T47D (cell line): ENCODE data around the gene IL17RC.
A peak's percentile ranks its signal among the peaks of the same experiment; 100 is the strongest.
"Not testable (repeated sequence)": the region's sequence is repeated elsewhere in the genome, so short reads cannot be mapped to it uniquely, and the experiment has no call there.

Experiments
- DNase-seq, 2 experiments: peaks; one replicate each; pipeline versions ENCODE4 v3.0.0 to v3.0.0-alpha.2; 2011 to 2012; ENCODE audit warnings: low read depth in 1 of 2, low spot score in 1 of 2
- JUND ChIP-seq: IDR thresholded peaks from 2 replicates; pipeline ENCODE4 v1.6.1; 2012; ENCODE audit warnings: low read depth
- in situ Hi-C: cut with HindIII; loops from 2 replicates; pipeline ENCODE4 v1.10.0; 2016; ENCODE audit warnings: low sequenced_read_pairs, low pct_unique_long_range_greater_than_20kb

Gene IL17RC, protein sequence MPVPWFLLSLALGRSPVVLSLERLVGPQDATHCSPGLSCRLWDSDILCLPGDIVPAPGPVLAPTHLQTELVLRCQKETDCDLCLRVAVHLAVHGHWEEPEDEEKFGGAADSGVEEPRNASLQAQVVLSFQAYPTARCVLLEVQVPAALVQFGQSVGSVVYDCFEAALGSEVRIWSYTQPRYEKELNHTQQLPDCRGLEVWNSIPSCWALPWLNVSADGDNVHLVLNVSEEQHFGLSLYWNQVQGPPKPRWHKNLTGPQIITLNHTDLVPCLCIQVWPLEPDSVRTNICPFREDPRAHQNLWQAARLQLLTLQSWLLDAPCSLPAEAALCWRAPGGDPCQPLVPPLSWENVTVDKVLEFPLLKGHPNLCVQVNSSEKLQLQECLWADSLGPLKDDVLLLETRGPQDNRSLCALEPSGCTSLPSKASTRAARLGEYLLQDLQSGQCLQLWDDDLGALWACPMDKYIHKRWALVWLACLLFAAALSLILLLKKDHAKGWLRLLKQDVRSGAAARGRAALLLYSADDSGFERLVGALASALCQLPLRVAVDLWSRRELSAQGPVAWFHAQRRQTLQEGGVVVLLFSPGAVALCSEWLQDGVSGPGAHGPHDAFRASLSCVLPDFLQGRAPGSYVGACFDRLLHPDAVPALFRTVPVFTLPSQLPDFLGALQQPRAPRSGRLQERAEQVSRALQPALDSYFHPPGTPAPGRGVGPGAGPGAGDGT

DNA sequence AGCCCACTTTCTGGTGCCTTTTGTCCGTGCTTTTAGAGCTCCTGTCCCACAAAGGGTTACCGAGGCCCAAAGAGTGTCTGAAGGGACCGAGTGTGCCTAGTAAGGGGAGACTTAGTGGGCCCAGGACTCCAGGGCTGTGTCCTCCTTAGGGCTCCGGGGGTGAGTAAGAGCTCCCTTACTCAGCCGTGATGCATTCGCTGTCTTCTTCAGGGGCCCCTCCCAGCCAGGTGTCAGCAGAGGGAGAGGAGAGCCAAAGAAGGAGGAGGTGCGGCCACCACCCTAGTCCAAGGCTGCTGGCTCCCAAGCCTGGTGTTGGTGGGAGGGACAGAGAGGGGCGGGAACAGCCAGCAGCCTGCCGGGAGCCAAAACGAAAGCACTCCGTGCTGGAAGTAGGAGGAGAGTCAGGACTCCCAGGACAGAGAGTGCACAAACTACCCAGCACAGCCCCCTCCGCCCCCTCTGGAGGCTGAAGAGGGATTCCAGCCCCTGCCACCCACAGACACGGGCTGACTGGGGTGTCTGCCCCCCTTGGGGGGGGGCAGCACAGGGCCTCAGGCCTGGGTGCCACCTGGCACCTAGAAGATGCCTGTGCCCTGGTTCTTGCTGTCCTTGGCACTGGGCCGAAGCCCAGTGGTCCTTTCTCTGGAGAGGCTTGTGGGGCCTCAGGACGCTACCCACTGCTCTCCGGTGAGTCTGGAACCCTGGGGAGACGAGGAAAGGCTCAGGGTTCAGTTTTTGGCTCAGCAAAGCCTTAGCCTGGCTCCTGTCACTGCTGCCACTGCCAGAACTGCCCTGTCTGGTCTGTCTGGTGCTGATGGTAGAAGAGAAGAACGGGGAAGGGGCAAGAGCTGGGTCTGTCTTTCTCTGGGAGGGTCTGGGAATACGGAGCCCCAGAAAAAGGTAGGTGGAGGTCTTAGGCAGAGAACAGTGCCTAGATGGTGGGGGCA, at the start of gene IL17RC:
Gene IL17RC (plus strand): TSS at position 365 of the 947 bp plus-strand sequence. CDS start 218 bp downstream, at position 583.
- in situ Hi-C loops: no loop called here
- DNase-seq: peak; percentile 78 to 95

DNA sequence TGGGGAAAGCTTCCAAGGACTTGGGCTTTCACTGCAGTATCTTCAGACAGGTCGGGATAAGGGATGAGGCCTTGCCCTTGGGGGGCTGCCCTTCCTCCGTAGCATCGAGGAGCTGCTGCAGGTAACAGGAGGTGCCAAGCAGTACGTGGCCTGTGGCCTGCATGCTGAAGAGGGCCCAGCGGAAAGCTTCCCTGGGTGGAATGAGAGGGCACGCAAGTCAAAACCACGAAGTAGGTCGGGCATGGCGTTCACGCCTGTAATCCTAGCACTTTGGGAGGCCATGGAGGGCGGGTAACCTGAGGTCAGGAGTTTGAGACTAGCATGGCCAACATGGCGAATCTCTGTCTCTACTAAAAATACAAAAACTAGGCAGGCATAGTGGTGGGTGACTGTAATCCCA, 49.8 kb upstream of the IL17RC start:
- no peak for TF ChIP-seq JUND
- in situ Hi-C loops: no loop called here
- no peak for DNase-seq

More for the DNA sequence above, at the start of gene IL17RC:
- no peak for TF ChIP-seq JUND

DNA sequence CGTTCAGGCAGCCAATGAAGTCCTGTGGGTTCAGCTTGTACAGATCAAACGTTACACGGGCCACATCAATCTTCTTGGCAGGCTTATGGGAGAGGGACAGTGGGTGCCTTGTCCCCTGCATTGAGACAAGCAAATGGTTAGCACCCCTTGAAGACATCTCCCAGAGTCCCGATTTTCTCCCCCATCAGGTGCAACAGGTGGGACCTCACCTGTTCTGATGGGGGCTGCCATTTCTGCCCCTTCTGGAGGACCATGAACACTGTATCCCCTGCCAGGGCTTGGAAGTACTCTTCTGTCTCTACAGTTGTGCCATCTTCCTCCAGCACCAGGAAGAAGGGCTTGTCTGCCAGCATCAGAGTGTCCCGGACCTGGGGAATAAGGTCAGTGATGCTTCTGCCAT, 46.9 kb upstream of the IL17RC start:
- TF ChIP-seq JUND: no peak
- no peak for DNase-seq
- in situ Hi-C loops: no loop called here

DNA sequence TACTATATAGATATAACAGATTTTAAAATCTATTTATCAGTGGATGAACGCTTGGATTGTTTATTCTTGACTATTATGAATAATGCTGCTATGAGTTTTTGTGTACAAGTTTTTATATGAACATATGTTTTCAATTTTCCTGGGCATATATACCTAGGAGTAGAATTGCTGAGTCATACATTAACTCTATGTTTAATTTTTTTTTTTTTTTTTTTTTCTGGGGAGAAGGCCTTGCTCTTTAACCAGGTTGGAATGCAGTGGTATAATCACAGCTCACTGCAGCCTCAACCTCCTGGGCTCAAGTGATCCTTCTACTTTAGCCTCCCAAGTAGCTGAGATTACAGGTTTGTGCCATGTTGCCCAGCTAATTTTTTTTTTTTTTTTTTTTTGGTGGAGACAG, 45.9 kb upstream of the IL17RC start:
- DNase-seq: no peak
- in situ Hi-C loops: no loop called here
- no peak for TF ChIP-seq JUND

DNA sequence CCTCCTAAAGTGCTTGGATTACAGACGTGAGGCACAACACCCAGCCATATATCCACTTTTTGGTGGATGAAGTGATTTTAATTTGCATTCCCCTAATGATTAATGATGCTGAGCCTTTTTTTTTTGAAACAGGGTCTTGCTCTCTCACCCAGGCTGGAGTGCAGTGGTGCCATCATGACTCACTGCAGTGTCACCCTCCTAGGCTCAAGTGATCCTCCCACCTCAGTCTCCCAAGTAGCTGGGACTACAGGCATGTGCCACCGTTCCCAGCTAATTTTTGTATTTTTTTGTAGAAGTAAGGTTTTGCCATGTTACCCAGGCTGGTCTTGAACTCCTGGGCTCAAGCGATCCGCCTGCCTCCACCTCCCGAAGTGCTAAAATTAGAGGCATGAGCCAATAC, 44.8 kb upstream of the IL17RC start:
- in situ Hi-C loops: not testable (repeated sequence)

DNA sequence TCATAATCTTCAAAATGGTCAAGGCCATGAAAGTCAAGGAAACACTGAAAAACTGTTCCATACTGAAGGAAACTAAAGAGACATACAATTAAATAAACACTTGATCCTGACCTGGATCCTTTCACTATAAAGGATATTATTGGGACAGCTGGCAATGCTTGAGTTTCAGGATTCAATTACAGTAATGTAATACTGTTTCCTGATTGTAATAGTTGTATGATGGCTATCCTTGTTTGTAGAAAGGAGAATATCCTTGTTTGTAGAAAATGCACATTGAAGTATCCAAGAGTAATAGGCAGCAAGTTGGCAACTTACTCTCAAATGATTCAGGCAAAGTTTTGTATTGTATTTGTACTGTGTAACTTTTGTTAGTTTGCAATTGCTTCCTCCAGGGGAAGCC, 41.5 kb upstream of the IL17RC start:
- DNase-seq: no peak
- TF ChIP-seq JUND: no peak
- in situ Hi-C loops: no loop called here

More for the DNA sequence above, 44.8 kb upstream of the IL17RC start:
- DNase-seq: not testable (repeated sequence)

DNA sequence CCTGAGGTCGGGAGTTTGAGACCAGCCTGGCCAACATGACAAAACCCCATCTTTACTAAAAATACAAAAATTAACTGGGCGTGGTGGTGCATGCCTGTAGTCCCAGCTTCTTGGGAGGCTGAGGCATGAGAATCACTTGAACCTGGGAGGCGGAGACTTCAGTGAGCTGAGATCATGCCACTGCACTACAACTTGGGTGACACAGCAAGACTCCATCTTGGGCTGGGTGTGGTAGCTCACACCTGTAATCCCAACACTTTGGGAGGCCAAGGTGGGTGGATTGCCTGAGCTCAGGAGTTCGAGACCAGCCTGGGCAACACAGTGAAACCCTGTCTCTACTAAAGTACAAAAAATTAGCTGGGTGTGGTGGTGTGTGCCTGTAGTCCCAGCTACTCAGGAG, 40.6 kb upstream of the IL17RC start:
- in situ Hi-C loops, DNase-seq: not testable (repeated sequence)

DNA sequence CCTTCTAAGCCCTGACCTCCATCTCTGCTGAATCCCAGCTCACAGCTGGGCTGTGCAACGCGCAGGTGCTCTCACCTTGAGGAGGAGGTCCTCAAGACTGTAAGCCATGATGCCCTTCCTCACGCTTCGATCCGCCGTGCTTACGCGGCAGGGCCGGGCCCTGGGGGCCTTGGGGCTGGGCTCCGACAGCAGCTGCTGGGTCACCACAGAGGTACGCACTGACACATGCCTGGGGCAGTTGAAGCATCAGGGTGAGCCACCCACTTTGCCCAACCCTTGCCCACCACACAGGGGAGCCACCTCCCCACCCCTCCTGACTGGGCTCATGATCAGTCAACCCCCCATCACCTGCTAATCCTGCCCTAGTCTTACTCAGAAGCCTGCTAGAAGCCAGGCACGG, 39.9 kb upstream of the IL17RC start:
- TF ChIP-seq JUND: no peak
- no peak for DNase-seq
- in situ Hi-C loops: no loop called here

DNA sequence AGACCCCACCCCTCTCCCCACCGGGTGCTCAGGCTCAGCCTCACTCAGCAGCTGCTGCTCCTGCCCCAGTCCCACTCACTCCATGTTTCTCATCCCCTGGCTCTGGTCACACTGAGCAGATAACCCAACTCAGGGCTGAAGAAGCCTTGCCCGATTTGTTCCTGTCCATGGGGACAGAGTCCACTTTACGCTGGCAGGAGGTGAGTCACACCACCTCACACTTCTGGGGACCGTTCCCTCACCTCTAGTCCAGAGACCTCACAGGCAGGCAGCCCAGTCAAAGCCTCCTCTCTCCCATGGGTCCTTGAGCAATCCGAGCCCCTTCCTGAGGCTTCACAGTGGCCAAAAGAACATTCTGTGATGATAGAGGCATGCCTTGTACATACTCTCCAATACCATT, 38.2 kb upstream of the IL17RC start:
- in situ Hi-C loops: no loop called here
- no peak for DNase-seq
- no peak for TF ChIP-seq JUND

DNA sequence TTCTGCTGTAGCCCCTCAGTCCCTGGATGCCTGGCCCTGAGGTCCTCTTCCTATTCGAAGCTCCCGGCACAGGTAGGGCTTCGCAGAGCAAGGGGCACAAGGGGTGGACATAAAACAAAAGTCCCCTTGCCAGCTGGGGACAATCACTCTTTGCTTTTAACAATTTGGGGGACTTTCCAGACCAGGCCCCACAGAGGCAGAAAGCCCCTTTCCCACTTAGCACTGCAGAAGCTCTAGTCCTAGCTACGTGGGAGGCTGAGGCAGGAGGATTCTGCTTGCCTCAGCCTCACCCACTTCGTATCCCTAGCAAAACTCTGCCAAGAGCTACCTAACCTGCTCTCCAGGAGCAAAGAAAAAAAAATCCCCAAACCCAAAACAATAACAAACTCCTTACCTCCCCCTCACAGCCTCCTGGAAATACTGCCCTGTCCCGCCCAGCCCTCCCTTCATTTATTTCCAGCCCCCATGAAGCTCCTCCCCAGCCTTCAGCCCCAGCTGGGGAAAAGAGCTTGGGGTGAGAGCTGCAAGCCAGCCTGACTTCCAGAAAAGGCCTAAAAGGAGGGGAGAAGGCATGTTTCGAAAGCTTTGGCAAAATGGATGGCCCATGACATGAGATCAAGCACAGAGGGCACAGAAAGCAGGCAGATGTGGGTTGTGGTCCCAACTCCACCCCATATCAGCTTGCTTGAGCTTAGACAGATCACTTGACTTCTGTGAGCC, 36.9 kb upstream of the IL17RC start, which contains the start of gene CIDEC:
Gene CIDEC (minus strand): TSS at position 424 of the 720 bp plus-strand sequence. CDS start 1,767 bp downstream, outside the sequence.
- in situ Hi-C loops: no loop called here
- no peak for TF ChIP-seq JUND
- no peak for DNase-seq

DNA sequence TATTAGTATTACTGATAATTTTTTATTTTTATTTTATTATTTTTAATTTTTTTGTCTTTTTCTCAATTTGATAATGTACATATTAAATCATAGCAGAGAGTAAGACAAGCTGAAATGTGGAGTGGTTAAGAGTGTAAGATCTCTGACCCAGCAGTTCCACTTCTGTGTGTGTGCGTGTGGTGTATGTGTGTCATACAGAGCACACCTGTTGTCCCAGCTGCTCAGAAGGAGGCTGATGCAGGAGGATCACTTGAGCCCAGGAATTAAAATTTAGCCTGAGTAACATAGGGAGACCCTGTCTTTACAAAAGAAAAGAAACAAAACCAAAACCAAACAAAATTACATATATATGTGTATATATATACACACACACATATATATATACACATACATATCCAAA, 35.5 kb upstream of the IL17RC start:
- TF ChIP-seq JUND: no peak
- in situ Hi-C loops: no loop called here
- DNase-seq: no peak
